SJCRH30 (cell line): Measurements from ENCODE around the gene FBXL5. TPM values are rescaled to one million over a fixed set of nuclear protein-coding genes. Genes with fewer than 3 reads are reported as not detected.
A peak's percentile ranks its signal among the peaks of the same experiment; 100 is the strongest.

Experiments used
- DNase-seq, 2 experiments: peaks; one replicate each; pipeline ENCODE4 v3.0.0-alpha.2; 2015 to 2020
- H3K27ac ChIP-seq: fragments of 250-450 bp; sonication (Bioruptor Pico); 2 replicates; pipeline ENCODE4 v1.5.1; 2020; ENCODE audit warnings: mild to moderate bottlenecking, moderate library complexity
- H3K27me3 ChIP-seq: fragments of 250-450 bp; sonication (Bioruptor Pico); 2 replicates; pipeline ENCODE4 v1.5.1; 2020; ENCODE audit warnings: mild to moderate bottlenecking, moderate library complexity
- H3K36me3 ChIP-seq: fragments of 250-450 bp; sonication (Bioruptor Pico); 2 replicates; pipeline ENCODE4 v1.5.1; 2020; ENCODE audit warnings: mild to moderate bottlenecking, moderate library complexity
- H3K4me1 ChIP-seq: fragments of 250-450 bp; sonication (Bioruptor Pico); 2 replicates; pipeline ENCODE4 v1.5.1; 2020; ENCODE audit warnings: mild to moderate bottlenecking, moderate library complexity
- H3K4me3 ChIP-seq: fragments of 250-450 bp; sonication (Bioruptor Pico); 2 replicates; pipeline ENCODE4 v1.5.1; 2020; ENCODE audit warnings: mild to moderate bottlenecking, moderate library complexity
- H3K9me3 ChIP-seq: fragments of 250-450 bp; sonication (Bioruptor Pico); replicated peaks from 2 replicates; pipeline ENCODE4 v1.5.1; 2020; ENCODE audit warnings: mild to moderate bottlenecking, moderate library complexity
- total RNA-seq: library from RNA; depleted of rRNA; stranded (reverse); fragments of >200 nt; shearing (Covaris generic); gene quantifications from 2 replicates; pipeline ENCODE4 v1.2.3, GENCODE V29; 2014

FBXL5 gene
- total RNA-seq, 1 experiment from 2014 or later: 69.7 TPM

DNA sequence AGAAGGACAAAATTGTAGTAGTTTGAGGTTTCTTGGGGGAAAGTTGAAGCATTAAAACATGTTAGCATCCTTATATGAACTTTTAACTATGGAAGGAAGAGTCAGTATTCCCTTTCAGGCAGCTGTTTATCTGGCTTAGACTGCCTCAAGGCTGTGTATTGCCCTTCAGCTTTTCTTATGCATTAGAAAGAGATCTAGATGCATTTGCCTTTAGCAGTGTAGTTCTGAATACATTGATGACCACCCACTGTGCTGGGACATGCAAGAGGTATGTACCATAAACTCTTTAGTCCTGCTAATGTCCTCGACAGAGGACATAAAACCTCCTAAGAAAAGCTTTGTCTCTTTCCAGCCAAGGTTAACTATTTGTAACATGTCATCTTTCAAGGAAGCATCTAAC, 29.3 kb upstream of the FBXL5 start:
- Histone ChIP-seq H3K36me3 (peaks cover 37% of the 10 kb centered on the region), H3K9me3 (no peaks in the 10 kb centered on the region), H3K27me3 (no peaks in the 10 kb centered on the region), H3K4me1 (peaks cover 5% of the 10 kb centered on the region), H3K27ac (no peak overlapping the region), H3K4me3 (no peak overlapping the region)
- DNase-seq: no peak

DNA sequence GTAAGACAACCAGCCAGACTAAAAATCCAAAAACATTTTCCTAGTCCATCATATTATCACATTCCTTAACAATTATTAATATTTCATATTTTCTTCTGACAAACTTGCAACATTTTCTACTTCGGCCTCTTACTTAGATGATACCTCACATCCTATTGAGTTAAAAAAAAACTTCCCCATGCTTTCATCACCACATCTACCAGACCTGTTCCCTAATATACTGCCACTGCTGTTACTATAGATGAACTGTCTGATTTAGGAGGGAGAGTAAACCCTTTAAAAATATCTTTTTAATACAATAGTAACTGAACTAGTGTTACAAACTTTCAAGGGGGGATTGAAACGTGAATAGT, 28.0 kb upstream of the FBXL5 start:
- Histone ChIP-seq H3K27me3 (no peaks in the 10 kb centered on the region), H3K27ac (peak overlapping the region; percentile 88), H3K9me3 (no peaks in the 10 kb centered on the region), H3K36me3 (peaks cover 28% of the 10 kb centered on the region), H3K4me1 (no peaks in the 10 kb centered on the region; the same call in 1 of the 2 replicates), H3K4me3 (peak overlapping the region; percentile 70)
- DNase-seq: no peak

DNA sequence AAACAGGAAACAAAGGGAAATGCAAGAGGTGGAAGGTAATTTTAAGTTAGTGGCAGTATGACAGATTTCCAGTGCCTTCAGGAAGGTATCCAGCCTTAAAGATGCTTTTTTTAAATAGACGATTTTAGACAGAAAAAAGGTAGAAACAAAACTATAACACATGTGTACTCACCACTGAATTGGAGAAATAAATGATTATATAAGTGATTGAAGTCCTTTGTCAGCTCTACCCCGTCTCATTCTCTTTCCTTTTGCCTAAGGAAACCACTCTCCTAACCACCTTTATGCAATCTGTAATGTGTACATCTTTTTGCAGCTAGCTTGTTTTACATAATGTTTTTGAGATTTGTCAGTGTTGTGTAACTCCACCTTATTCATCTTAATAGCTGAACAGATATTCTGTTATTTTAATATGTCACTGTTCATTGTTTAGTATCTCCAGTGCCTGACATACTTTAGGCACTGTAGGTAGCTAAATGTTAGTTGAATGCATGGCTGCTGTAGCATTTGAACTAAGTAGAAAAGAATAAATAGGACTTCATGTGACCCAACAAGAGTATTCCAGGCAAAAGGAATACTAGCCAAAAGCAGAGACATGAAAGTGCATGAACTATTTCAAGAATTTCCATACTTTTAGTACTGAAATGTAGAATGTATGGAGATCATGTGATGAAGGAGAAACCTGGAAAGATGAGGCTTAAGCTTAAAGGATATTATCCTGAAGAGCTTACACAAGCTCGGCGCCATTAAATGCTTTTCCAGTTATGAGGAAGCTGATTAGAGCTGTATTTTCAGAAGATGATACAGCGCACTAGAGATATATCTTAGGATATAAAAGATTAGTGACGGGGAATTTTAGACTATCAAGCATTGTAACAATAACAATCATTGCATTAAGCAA, 27.3 kb upstream of the FBXL5 start:
- Histone ChIP-seq H3K4me1 (no peaks in the 10 kb centered on the region; the same call in 1 of the 2 replicates), H3K27me3 (no peaks in the 10 kb centered on the region), H3K27ac (peak overlapping the region; percentile 88), H3K36me3 (peaks cover 22% of the 10 kb centered on the region), H3K4me3 (peak overlapping the region; percentile 70), H3K9me3 (no peaks in the 10 kb centered on the region)
- no peak for DNase-seq

DNA sequence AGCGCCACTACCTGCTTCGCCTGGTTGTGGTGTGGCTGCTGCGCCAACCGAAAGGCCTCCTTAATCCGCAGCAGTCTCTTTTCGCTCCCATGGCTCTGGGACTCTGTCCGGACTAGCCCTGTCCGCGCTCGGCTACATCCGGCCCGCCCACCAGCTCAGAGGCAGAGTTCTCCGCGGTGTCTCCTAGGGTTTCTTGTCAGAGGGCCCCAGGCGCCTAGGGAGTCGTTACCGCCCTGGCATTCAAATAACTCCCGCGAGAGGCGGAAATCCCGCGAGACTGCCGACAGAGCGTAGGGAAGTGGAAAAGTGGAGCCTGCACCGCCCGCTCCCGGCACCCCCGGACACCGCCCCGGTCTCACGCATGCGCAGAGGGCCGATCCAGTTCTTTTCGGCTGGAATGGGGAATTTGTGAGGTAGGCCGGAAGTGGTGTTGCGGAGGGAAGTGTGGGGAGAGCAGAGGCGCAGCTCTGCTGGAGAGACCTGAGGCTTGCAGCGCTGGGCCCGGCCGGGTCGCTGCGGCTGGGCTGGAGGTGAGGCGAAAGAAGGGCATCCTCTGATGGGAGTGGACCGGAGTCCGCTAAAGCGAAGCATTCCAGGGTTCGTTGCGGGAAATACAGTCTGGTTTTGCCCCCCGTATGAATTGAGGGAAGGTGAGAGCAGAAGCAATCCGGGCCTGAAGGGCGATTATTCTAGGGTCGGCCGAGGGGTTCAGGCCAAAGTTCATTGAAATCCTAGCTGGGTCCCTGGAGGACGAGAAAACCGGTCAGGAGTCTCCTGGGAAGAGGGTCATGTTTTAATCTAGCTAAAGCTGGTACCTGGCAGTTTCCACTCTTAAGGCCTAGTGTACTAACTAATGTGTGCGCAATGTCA, 26.4 kb upstream of the FBXL5 start, which contains the start of gene FAM200B:
Gene FAM200B, plus strand, starts transcription at position 456 of the 870 bp plus-strand sequence. CDS start 5,151 bp downstream, outside the sequence.
- H3K36me3 ChIP-seq: peaks cover 13% of the 10 kb centered on the region
- peak within 1 kb of the TSS; percentile 70 for H3K4me3 ChIP-seq
- H3K9me3 ChIP-seq: no peaks in the 10 kb centered on the region
- peak within 1 kb of the TSS; percentile 88 for H3K27ac ChIP-seq
- no peaks in the 10 kb centered on the region; the same call in 1 of the 2 replicates for H3K4me1 ChIP-seq
- H3K27me3 ChIP-seq: no peaks in the 10 kb centered on the region
- peak; percentile 100 for DNase-seq

DNA sequence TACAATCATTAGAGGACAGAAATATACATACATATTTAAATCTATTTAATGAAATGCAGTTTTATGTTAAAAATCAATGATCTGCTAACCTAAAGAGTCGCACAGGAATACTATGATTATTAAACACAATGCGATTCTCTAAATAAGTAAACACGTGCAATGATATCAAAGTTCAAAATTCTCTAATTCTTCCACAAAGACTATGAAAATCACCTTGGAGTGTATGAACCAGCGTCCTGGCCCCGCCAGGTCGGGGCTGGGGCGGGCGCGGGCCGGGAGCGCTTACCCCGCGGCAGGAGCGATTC, 25.9 kb upstream of the FBXL5 start:
- Histone ChIP-seq H3K4me1 (no peaks in the 10 kb centered on the region; the same call in 1 of the 2 replicates), H3K27me3 (no peaks in the 10 kb centered on the region), H3K27ac (peak overlapping the region; percentile 88), H3K4me3 (peak overlapping the region; percentile 70), H3K36me3 (peaks cover 8% of the 10 kb centered on the region), H3K9me3 (no peaks in the 10 kb centered on the region)
- DNase-seq: no peak

DNA sequence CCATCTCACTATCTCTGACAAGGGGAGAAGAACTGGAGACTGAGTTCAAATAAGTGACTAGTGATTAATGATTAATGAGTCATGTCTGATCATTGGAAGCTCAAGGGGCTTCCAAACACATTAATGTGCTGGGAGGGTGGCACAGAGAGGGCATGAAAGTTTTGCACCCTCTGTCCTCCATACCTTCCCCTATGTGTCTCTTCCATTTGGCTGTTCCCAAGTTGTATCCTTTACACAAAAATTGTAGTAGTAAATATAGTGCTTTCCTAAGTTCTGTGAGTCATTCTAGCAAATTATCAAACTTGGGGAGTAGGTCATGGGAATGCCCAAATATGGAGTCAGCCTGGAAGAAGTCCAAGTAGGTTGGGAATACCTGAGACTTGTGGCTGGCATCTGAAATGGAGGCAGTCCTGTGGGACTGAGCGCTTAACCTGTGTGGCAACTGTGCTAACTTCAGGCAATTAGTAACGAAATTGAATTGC, 22.4 kb upstream of the FBXL5 start:
- Histone ChIP-seq H3K4me3 (no peak overlapping the region), H3K27ac (no peak overlapping the region), H3K4me1 (no peaks in the 10 kb centered on the region; the same call in 1 of the 2 replicates), H3K36me3 (no peaks in the 10 kb centered on the region; the same call in 1 of the 2 replicates), H3K9me3 (no peaks in the 10 kb centered on the region), H3K27me3 (no peaks in the 10 kb centered on the region)
- no peak for DNase-seq

DNA sequence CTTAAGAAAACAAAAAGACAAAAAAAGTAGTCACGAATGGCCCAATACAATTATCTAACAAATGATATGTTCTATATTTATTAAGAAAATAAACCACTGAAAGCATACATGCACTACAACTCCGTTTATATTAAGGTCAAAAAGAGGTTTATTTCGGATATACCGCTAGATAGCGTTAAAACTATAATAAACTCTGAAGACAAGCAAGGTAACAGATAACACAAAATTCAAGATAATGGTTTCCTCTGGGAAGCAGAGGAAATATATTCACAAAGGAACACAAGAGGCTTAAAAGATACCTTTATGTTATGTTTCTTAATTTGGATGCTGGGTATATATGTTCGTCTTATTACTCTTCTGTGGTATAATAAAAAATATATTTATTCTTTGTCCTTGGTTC, 21.7 kb upstream of the FBXL5 start:
- Histone ChIP-seq H3K27me3 (no peaks in the 10 kb centered on the region), H3K4me1 (no peaks in the 10 kb centered on the region; the same call in 1 of the 2 replicates), H3K27ac (no peak overlapping the region), H3K9me3 (no peaks in the 10 kb centered on the region), H3K4me3 (no peak overlapping the region), H3K36me3 (peaks cover 3% of the 10 kb centered on the region; the same call in 1 of the 2 replicates)
- DNase-seq: no peak

DNA sequence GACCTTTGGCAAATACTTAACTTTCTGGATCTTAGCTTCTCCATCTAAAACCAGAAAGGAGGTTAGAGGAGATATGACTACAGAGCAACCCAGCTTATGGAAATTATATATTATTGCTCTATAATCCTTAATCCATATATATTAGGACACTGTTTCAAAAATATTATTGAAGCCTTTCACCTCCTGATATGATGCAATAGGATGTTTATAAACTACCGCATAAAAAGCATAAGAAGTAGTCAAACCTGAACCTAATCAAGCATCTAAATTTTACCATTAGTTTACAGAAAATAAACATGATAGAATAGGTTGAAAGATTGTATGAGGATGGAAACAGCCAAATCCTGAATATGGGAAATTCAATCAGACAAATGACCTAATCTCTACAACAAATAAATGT, 20.9 kb upstream of the FBXL5 start:
- Histone ChIP-seq H3K4me3 (no peak overlapping the region), H3K4me1 (no peaks in the 10 kb centered on the region; the same call in 1 of the 2 replicates), H3K27ac (no peak overlapping the region), H3K9me3 (no peaks in the 10 kb centered on the region), H3K27me3 (no peaks in the 10 kb centered on the region), H3K36me3 (peaks cover 7% of the 10 kb centered on the region; the same call in 1 of the 2 replicates)
- no peak for DNase-seq

DNA sequence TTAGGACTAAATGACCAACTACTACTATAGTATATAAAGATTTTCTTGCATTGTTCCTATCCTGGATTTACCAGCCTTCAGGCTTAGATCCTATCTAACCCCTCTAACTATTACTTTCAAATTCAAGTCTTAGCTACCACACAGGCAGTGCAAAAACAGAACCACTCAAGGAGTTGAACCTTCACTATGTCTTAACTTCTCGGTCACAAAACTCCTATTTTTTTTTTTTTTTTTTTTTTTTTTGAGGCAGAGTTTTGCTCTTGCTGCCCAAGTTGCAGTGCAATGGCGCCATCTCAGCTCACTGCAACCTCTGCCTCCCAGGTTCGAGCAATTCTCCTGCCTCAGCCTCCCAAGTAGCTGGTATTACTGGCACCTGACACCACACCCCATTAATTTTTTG, 20.2 kb upstream of the FBXL5 start:
- H3K4me1 ChIP-seq: no peaks in the 10 kb centered on the region; the same call in 1 of the 2 replicates
- no peaks in the 10 kb centered on the region for H3K27me3 ChIP-seq
- H3K4me3 ChIP-seq: no peak overlapping the region
- H3K27ac ChIP-seq: no peak overlapping the region
- H3K9me3 ChIP-seq: no peaks in the 10 kb centered on the region
- H3K36me3 ChIP-seq: peaks cover 8% of the 10 kb centered on the region; the same call in 1 of the 2 replicates
- DNase-seq: no peak

DNA sequence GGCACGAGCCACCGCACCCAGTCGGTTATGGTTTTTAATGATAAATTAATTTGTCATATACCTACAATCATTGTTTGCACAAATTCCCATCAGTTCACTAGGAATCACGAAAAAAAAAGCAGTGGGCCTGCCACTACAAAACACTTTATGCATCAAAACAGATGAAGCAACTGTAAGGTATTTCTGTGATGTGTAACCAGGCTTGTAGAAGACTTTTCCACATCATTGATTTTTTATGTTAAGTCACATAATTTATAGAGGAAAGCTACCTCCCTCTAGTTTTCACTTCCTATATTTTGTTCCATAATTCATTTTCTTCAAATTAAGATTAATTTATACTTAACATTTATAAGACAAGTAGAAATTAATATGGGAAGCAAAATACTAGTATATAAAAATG, 19.8 kb upstream of the FBXL5 start:
- no peaks in the 10 kb centered on the region; the same call in 1 of the 2 replicates for H3K9me3 ChIP-seq
- H3K4me1 ChIP-seq: no peaks in the 10 kb centered on the region; the same call in 1 of the 2 replicates
- H3K36me3 ChIP-seq: peaks cover 12% of the 10 kb centered on the region; the same call in 1 of the 2 replicates
- no peak for DNase-seq
- no peak overlapping the region for H3K27ac ChIP-seq
- H3K27me3 ChIP-seq: no peaks in the 10 kb centered on the region
- no peak overlapping the region for H3K4me3 ChIP-seq

DNA sequence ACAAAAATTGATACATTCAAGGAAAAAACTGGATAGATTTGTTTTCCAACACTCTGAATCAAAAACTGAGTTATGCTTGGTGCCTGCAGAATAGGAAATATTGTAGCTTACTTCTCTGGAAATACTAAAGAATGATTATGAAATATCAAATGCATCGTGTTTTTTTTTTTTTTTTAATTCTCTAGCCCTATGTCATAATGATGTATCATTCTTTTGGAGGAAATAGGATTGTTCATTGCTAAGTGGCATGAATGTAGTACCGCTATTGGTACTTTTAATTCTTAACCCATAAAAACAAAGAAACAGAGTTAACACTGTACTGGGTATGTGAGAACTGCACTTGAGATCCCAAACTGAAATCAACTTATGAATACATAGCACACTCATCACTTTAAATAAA, 18.9 kb upstream of the FBXL5 start:
- no peak overlapping the region for H3K4me3 ChIP-seq
- DNase-seq: no peak

DNA sequence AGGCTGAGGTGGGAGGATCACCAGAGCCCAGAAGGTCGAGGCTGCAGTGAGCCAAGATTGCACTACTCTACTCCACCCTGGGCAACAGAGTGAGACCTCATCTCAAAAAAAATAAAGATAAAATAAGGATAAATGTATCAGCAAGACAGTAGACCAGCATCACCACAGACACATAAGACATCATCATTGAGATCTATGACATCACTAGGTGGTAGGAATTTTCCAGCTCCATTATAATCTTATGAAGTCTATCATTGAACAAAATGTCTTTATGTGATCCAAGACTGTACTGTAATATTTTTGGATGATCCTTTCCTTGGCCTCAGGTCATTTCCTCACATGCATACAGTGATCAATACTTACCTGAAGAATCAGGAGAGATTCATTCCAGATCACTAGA, 18.2 kb upstream of the FBXL5 start:
- Histone ChIP-seq H3K36me3 (peaks cover 12% of the 10 kb centered on the region; the same call in 1 of the 2 replicates), H3K4me1 (no peaks in the 10 kb centered on the region; the same call in 1 of the 2 replicates), H3K27me3 (no peaks in the 10 kb centered on the region), H3K4me3 (no peak overlapping the region), H3K27ac (no peak overlapping the region), H3K9me3 (no peaks in the 10 kb centered on the region; the same call in 1 of the 2 replicates)
- no peak for DNase-seq

More for the DNA sequence above, 18.9 kb upstream of the FBXL5 start:
- H3K27ac ChIP-seq: no peak overlapping the region
- no peaks in the 10 kb centered on the region; the same call in 1 of the 2 replicates for H3K4me1 ChIP-seq
- H3K36me3 ChIP-seq: peaks cover 12% of the 10 kb centered on the region; the same call in 1 of the 2 replicates
- no peaks in the 10 kb centered on the region for H3K27me3 ChIP-seq
- no peaks in the 10 kb centered on the region; the same call in 1 of the 2 replicates for H3K9me3 ChIP-seq

DNA sequence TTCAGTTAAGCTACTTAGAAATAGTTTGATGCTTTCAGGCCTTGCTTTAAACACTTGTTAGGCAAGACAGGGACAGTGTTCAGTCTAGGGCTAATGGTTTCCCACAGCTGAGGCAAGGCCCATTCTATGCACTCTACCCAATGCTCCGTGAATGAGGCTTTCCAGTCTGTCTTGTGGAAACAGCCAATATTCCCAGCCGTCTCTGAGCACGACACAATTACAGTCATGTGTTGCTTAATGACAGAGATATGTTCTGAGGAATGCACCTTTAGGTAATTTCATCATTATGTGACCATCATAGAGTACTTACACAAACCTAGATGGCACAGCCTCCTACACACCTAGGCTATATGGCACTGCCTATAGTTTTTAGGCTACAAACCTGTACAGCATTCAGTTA, 16.9 kb upstream of the FBXL5 start:
- Histone ChIP-seq H3K27me3 (no peaks in the 10 kb centered on the region), H3K9me3 (no peaks in the 10 kb centered on the region; the same call in 1 of the 2 replicates)

DNA sequence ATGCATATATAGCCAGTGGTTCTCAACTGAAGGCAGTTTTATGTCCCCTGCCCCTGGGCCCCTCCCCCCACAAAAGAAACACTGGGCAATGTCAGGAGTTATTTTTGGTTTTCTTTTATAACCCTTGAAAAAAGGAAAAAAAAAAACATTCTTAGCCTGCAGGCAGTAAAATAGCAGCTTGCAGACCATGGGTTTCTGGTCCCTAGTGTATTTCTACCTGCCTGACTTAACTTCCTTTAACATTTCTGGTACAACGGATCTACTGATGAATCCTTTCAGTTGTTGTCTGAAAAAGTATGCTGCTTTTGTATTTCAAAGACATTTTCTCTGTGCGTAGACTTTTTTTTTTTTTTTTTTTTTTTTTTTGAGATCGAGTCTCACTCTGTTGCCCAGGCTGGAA, 15.4 kb upstream of the FBXL5 start:
- H3K27ac ChIP-seq: no peak overlapping the region
- peaks cover 30% of the 10 kb centered on the region for H3K36me3 ChIP-seq
- no peaks in the 10 kb centered on the region for H3K27me3 ChIP-seq
- DNase-seq: no peak
- no peaks in the 10 kb centered on the region; the same call in 1 of the 2 replicates for H3K9me3 ChIP-seq
- no peak overlapping the region for H3K4me3 ChIP-seq
- H3K4me1 ChIP-seq: peaks cover 9% of the 10 kb centered on the region

More for the DNA sequence above, 16.9 kb upstream of the FBXL5 start:
- Histone ChIP-seq H3K36me3 (peaks cover 22% of the 10 kb centered on the region), H3K27ac (no peak overlapping the region), H3K4me3 (no peak overlapping the region), H3K4me1 (no peaks in the 10 kb centered on the region)
- DNase-seq: no peak
